Measurements from ENCODE around the gene SH3D19.

GRCh38 chr4:151153585-151153984 is 171.8 kb downstream of the SH3D19 start:
- TF ChIP-seq CTCF (IDR thresholded peaks at IDR 0.05; ENCODE audit: borderline replicate concordance, extremely low read depth, low read length, poor library complexity, severe bottlenecking) (no peak), EZH2 (IDR thresholded peaks at IDR 0.05; ENCODE audit: borderline replicate concordance, low read depth, low read length, severe bottlenecking) (no peak)
